GM20000 (cell line): ENCODE results near the gene TMCC1.
"Not testable (repeated sequence)": the region's sequence is repeated elsewhere in the genome, so short reads cannot be mapped to it uniquely, and the experiment has no call there.

ENCODE experiments used
- DNase-seq: peaks from one replicate; pipeline ENCODE4 v3.0.0; 2012; ENCODE audit warnings: low spot score
- TF ChIP-seq, protein P1 (sequence below): IDR thresholded peaks from 2 replicates; pipeline ENCODE4 v1.5.1; 2012; ENCODE audit warnings: mild to moderate bottlenecking, control low read depth; ENCODE audit errors: extremely low read depth, missing control alignments

TMCC1 gene

DNA sequence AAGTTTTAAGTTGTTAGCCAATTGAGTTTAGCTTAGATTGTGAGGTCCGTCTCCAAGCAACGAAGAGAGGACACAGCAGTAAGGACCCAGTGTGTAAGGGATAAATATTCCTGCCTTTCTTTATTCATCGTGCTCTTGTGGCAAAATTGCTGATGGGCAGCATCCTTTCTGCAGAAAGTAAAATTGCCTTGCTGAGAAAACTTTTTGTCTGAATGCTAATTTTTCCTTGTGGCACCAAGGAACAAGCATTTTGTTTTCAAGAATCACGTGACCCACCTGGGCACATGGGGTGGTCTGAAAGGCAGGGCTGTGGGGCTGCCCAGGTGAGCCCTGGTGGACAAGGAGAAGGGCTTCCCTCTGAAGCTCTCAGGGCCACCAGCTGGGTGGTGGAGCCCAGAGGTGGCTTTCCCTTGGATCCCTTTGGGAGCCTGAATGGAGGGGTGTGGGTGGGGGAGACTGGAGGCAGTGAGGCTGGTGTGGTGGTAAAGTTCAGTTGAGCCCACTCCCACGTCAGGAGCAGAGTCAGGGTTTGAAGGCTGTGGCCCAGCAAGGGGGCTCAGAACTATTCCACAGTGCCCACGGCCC lies 24.0 kb upstream of the TMCC1 start:
- TF ChIP-seq, protein P1, sequence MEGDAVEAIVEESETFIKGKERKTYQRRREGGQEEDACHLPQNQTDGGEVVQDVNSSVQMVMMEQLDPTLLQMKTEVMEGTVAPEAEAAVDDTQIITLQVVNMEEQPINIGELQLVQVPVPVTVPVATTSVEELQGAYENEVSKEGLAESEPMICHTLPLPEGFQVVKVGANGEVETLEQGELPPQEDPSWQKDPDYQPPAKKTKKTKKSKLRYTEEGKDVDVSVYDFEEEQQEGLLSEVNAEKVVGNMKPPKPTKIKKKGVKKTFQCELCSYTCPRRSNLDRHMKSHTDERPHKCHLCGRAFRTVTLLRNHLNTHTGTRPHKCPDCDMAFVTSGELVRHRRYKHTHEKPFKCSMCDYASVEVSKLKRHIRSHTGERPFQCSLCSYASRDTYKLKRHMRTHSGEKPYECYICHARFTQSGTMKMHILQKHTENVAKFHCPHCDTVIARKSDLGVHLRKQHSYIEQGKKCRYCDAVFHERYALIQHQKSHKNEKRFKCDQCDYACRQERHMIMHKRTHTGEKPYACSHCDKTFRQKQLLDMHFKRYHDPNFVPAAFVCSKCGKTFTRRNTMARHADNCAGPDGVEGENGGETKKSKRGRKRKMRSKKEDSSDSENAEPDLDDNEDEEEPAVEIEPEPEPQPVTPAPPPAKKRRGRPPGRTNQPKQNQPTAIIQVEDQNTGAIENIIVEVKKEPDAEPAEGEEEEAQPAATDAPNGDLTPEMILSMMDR = no peak
- no peak for DNase-seq

DNA sequence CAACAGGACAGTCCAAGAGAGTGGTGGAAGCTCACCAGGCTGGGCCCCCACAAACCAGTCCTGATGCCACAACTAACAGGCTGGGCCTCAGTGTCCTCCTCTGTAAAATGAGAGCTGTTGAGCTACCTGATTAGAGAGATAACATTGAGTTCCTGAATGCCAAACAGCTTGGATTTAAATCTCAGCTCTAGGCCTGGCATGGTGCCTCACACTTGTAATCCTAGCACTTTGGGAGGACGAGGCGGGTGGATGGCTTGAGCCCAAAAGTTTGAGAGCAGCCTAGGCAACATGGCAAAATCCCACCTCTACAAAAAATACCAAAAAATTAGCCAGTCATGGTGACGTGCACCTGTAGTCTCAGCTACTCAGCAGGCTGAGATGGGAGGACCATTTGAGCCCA lies 20.1 kb upstream of the TMCC1 start:
- TF ChIP-seq, protein P1 = no peak
- DNase-seq = no peak

DNA sequence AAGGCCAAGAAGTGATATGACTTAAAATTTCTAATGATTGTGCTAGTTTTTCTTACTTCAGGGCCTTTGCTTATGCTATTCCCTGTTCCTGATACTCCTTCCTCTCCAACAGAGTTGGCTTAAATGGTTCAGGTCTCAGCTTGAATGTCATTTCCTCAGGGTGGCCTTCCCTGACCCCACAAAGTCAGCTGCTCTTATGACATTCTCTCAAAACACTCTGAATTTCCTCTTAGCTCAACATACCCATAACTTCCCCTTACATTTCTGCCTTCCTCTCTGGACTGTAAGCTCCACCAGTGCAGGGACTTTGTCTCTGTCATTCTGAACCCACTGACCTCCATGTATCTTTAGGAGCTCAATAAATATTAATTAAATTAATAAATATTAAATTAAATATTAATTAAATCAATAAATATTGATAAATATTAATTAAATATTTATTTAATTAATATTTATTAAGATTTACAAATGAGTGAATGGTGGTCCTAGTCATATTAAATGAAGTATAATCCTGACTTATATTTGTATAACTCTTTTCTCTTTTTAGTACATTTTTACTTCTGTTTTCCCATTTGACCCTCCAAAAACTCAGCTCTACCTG lies 17.9 kb upstream of the TMCC1 start:
- TF ChIP-seq, protein P1 = no peak
- DNase-seq = no peak

DNA sequence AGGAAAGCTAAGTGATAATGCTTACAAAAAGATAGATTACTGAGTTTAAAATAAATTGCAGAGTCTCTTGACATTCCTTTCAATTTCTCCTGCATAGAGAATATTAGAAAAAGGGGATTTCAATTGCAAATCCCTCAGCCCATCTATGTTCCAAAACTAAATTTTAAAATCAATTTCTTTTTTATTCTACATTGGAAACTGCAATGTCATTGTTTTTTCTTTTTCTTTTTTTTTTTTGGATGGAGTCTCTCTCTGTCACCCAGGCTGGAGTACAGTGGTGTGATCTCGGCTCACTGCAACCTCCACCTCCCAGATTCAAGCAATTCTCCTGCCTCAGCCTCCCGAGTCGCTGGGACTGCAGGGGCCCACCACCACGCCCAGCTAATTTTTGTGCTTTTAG lies 15.7 kb upstream of the TMCC1 start:
- DNase-seq = not testable (repeated sequence)

DNA sequence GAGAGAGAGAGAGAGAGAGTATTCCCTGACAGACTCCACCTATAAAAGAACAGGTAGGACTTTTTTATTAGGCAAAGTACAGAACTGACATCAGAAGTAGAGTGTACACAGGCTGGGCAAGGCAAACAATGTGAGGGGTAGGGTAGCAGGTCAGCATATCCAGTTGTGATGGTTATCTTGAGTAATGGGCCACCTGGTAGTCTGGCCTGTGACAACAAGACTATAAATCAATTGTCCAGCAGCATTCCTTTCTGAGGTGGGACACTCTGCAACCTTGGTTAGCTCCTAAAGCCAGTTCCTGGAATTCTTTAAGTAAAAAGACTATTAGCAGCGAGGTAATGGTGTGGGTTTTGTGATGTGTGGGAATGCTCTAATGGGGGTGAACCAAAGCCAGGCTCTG lies 14.9 kb upstream of the TMCC1 start:
- no peak for DNase-seq
- TF ChIP-seq, protein P1 = no peak

DNA sequence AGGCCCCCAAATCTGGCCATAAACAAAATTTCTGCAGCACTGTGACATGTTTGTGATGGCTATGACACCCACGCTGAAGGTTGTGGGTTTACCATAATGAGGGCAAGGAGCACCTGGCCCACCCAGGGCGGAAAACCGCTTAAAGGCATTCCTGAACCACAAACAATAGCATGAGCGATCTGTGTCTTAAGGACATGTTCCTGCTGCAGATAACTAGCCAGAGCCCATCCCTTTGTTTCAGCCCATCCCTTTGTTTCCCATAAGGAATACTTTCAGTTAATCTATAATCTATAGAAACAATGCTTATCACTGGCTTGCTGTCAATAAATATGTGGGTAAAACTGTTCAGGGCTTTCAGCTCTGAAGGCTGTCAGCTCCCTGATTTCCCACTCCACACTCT lies 7.8 kb upstream of the TMCC1 start:
- DNase-seq = not testable (repeated sequence)

DNA sequence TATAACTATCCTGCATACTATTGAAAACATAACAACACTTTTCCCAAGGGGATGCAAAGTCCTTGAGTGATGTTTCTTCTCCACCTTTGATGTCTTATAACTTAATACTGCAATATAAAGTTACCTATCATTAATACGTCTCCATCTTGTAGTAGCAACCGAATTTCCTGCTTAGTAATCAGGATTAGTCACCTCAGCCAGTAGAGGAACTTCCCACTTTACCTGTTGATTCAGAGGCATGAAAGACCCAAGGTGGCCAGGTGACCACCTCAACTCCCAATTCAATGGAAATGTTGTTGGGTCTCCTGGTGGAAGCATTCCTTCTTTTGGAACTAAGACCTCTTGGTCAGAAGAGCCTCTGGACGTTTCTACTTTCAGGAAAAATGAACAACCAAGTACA lies 3.5 kb upstream of the TMCC1 start:
- TF ChIP-seq, protein P1 = no peak
- DNase-seq = no peak

DNA sequence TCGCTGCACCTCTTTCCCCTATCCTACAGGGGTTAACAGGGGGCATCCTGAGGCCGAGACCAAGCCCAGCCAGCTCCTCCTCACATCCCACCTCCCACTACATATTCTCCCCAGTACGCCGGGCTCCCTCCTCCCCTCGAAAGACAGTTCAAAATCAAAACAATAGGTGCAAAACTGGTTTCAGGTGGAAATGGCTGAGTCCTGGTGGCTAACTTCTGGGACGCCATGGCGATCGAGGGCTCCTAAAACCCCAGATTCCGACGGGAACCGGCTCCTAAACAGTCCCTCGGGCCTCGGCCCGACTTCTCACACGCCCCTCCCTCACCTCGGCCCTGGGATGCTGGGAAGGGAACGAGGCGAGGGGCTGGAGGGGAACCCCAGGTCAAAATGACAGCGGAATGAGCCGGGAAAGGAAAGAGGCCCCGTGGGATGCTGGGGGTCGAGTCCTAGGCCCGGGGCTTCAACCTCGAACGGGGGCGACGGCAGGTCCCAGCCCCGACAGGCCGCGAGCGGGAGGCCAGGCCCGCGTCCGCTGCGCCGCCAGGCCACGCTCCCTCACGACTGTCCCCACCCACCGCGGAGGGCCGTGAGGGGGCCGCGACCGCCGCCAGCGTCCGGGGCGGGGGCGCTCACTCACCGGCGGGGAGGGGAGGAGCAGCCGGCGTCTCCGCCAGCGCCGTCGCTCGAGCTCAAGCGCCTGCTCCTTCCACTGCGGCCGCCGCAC lies 492 bp downstream of the TMCC1 start:
- DNase-seq = peak; percentile 93
- TF ChIP-seq, protein P1 = no peak
